SK-N-SH (cell line): ENCODE measurements around the gene LCOR. TPM values are rescaled to one million over a fixed set of nuclear protein-coding genes. Genes with fewer than 3 reads are reported as not detected.

Experiments
- CTCF ChIA-PET: fragments of 300-600, 350-600 bp; formaldehyde crosslinking; extraction: SDS; loops from one replicate; lab custom pipeline; 2021; lab: Yijun Ruan, JAX
- POLR2A ChIA-PET: fragments of 350-600 bp; sonication (Branson Sonifier 250); formaldehyde crosslinking; extraction: SDS; loops from one replicate; lab custom pipeline; 2020; ENCODE audit warnings: antibody characterized with exemption, inconsistent platforms; lab: Yijun Ruan, JAX
- DNase-seq: peaks from one replicate; pipeline ENCODE4 v3.0.0; 2012
- H2AFZ ChIP-seq: fragments of 200-600 bp; sonication (generic); 2 replicates; pipeline ENCODE4 v1.8.1; 2016; ENCODE audit warnings: antibody characterized with exemption, mild to moderate bottlenecking, low read depth
- H3F3A ChIP-seq: fragments of 200-600 bp; sonication (generic); replicated peaks from 2 replicates; pipeline ENCODE3; 2016; ENCODE audit warnings: antibody characterized with exemption, mild to moderate bottlenecking; ENCODE audit not compliant: insufficient read depth
- H3K27ac ChIP-seq, 2 experiments: fragments of 200-500 bp in 1 of 2; fragments of 200-600 bp in 1 of 2; sonication (Bioruptor generic) in 1 of 2; sonication (generic), shearing (Covaris generic) in 1 of 2; 2 replicates each; pipeline versions ENCODE4 v1.5.1 to v1.6.1; 2014 to 2016; ENCODE audit warnings: low read depth in 2 of 2, inconsistent platforms in 1 of 2, low read length in 1 of 2, mild to moderate bottlenecking in 1 of 2, mixed read lengths in 1 of 2
- H3K27me3 ChIP-seq: fragments of 200-600 bp; sonication (generic), shearing (Covaris generic); 2 replicates; pipeline ENCODE4 v1.6.1; 2016; ENCODE audit warnings: mixed run types; ENCODE audit not compliant: insufficient read depth
- H3K36me3 ChIP-seq, 2 experiments: fragments of 200-500 bp in 1 of 2; fragments of 200-600 bp in 1 of 2; sonication (Bioruptor generic) in 1 of 2; sonication (generic) in 1 of 2; replicated peaks in 1 of 2; 2 replicates each; pipeline versions ENCODE3 to v1.5.1; 2014 to 2016; ENCODE audit warnings: low read length in 1 of 2, mild to moderate bottlenecking in 1 of 2; ENCODE audit not compliant: insufficient read depth in 2 of 2, control insufficient read depth in 1 of 2
- H3K4me1 ChIP-seq, 2 experiments: fragments of 200-500 bp in 1 of 2; fragments of 200-600 bp in 1 of 2; sonication (Bioruptor generic) in 1 of 2; sonication (generic), shearing (Covaris generic) in 1 of 2; 2 replicates each; pipeline versions ENCODE4 v1.5.1 to v1.6.1; 2014 to 2016; ENCODE audit warnings: low read depth in 1 of 2, low read length in 1 of 2, mixed run types in 1 of 2; ENCODE audit not compliant: insufficient read depth in 2 of 2, control insufficient read depth in 1 of 2
- H3K4me2 ChIP-seq: fragments of 200-600 bp; sonication (generic), shearing (Covaris generic); 2 replicates; pipeline ENCODE4 v1.6.1; 2017; ENCODE audit warnings: mixed run types
- H3K4me3 ChIP-seq, 2 experiments: fragments of 200-500 bp in 1 of 2; fragments of 200-600 bp in 1 of 2; sonication (Bioruptor generic) in 1 of 2; sonication (generic), shearing (Covaris generic) in 1 of 2; 2 replicates each; pipeline versions ENCODE4 v1.5.1 to v1.8.1; 2014 to 2016; ENCODE audit warnings: low read depth in 2 of 2, inconsistent platforms in 1 of 2, low read length in 1 of 2, mild to moderate bottlenecking in 1 of 2, mixed read lengths in 1 of 2, moderate library complexity in 1 of 2
- H3K79me2 ChIP-seq: fragments of 200-600 bp; sonication (generic); 2 replicates; pipeline ENCODE4 v1.8.1; 2017; ENCODE audit warnings: mild to moderate bottlenecking; ENCODE audit not compliant: insufficient read depth
- H3K9ac ChIP-seq: fragments of 200-600 bp; sonication (generic); 2 replicates; pipeline ENCODE4 v1.6.1; 2017; ENCODE audit warnings: mixed run types
- H3K9me2 ChIP-seq: fragments of 200-600 bp; sonication (generic); 2 replicates; pipeline ENCODE4 v1.6.1; 2017; ENCODE audit warnings: mixed run types
- H3K9me3 ChIP-seq: fragments of 200-600 bp; sonication (generic); 2 replicates; pipeline ENCODE4 v1.6.1; 2017; ENCODE audit warnings: mixed run types, mild to moderate bottlenecking, moderate library complexity
- H4K20me1 ChIP-seq: fragments of 200-600 bp; sonication (generic); 2 replicates; pipeline ENCODE4 v1.6.1; 2017; ENCODE audit warnings: mild to moderate bottlenecking, mixed run types; ENCODE audit not compliant: insufficient read depth
- CHD2 ChIP-seq: fragments of 150-350 bp; IDR thresholded peaks from 2 replicates; pipeline ENCODE4 v1.6.1; 2018; ENCODE audit warnings: low read length; ENCODE audit not compliant: partially characterized antibody
- FOXJ3 ChIP-seq: sonication (generic); formaldehyde crosslinking; IDR thresholded peaks from 2 replicates; pipeline ENCODE4 v1.5.1; 2020; ENCODE audit warnings: mild to moderate bottlenecking, missing genetic modification reagents
- GATA2 ChIP-seq: sonication (generic); formaldehyde crosslinking; IDR thresholded peaks from 2 replicates; pipeline ENCODE4 v1.5.0; 2020; ENCODE audit warnings: mild to moderate bottlenecking, missing genetic modification reagents
- JUND ChIP-seq: IDR thresholded peaks from 2 replicates; pipeline ENCODE4 v1.4.0; 2012
- MEF2A ChIP-seq: IDR thresholded peaks from 2 replicates; pipeline ENCODE4 v1.4.0; 2012; ENCODE audit warnings: low read depth, borderline replicate concordance
- NFIC ChIP-seq: IDR thresholded peaks from 2 replicates; pipeline ENCODE4 v1.4.0; 2012; ENCODE audit warnings: borderline replicate concordance
- NRF1 ChIP-seq: IDR thresholded peaks from 2 replicates; pipeline ENCODE4 v1.6.1; 2012; ENCODE audit warnings: low read depth, mild to moderate bottlenecking, low read length
- RAD21 ChIP-seq: IDR thresholded peaks from 2 replicates; pipeline ENCODE4 v1.6.1; 2012; ENCODE audit warnings: mild to moderate bottlenecking, low read length
- RCOR1 ChIP-seq: fragments of 150-350 bp; IDR thresholded peaks from 2 replicates; pipeline ENCODE4 v1.6.1; 2017; ENCODE audit warnings: antibody characterized with exemption, low read length
- SIN3A ChIP-seq: IDR thresholded peaks from 2 replicates; pipeline ENCODE4 v1.6.1; 2012; ENCODE audit warnings: low read depth, mild to moderate bottlenecking, low read length, moderate library complexity, borderline replicate concordance
- TCF12 ChIP-seq: IDR thresholded peaks from 2 replicates; pipeline ENCODE4 v1.4.0; 2012
- WGBS: methylation state at CpG from one replicate; pipeline ENCODE4 v1.1.6; 2017; ENCODE audit warnings: low lambda C conversion rate; 5-methylcytosine and 5-hydroxymethylcytosine counted together
- polyA plus RNA-seq, 3 experiments: library from polyadenylated mRNA; depleted of rRNA; stranded (reverse); fragments of >200 nt; gene quantifications; 2 replicates each; pipeline ENCODE4 v1.2.3, GENCODE V29; 2012
- TF ChIP-seq, protein P1 (sequence below): IDR thresholded peaks from 2 replicates; pipeline ENCODE4 v1.4.0; 2012; ENCODE audit warnings: low read depth, borderline replicate concordance
- TF ChIP-seq, protein P2 (sequence below): IDR thresholded peaks from 2 replicates; pipeline ENCODE4 v1.6.1; 2012; ENCODE audit warnings: mild to moderate bottlenecking, low read depth, low read length, moderate library complexity
- TF ChIP-seq, protein P3 (sequence below): IDR thresholded peaks from 2 replicates; pipeline ENCODE4 v1.4.0; 2012; ENCODE audit warnings: low read depth

LCOR gene
- polyA plus RNA-seq, 1 of the 3 experiments (the other 2 are of a cell fraction), result 1.9 TPM

DNA sequence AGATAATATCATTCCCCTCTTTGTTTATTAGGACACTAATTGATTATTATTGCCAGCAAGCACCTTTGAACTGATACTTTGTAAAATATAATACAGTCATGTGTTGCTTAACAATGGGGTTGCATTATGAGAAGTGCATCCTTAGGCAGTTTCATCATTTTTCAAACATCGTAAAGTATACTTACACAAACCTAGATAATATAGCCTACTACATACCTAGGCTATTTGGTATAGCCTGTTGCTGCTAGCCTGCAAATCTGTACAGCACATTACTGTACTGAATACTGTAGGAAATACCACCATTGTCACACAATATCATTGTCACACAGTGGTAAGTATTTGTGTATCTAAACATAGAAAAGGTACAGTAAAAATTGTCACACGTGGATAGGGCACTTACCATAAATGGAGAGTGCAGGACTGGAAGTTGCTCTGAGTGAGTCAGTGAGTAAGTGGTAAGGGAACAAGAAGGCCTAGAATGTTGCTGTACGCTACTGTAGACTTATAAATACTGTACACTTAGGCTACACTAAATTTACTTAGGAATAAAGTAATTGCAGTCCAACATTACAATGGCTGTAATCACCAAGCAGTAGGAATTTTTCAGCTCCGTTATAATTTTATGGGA, 70.7 kb downstream of the LCOR start:
- peaks cover 5% of the 10 kb centered on the region for H3F3A ChIP-seq
- H3K4me3 ChIP-seq, result no peak overlapping the region
- H3K27ac ChIP-seq, result no peak overlapping the region
- H3K4me1 ChIP-seq, result peaks cover 3 to 4% of the 10 kb centered on the region in 2 experiments; a peak in 1 of 4 replicates
- no peaks in the 10 kb centered on the region for H3K27me3 ChIP-seq
- H3K9me3 ChIP-seq, result no peaks in the 10 kb centered on the region
- 0 out of 2 replicates have a peak, but pooled peaks cover 2% of the 10 kb centered on the region for H3K9me2 ChIP-seq
- no peak for DNase-seq
- H3K4me2 ChIP-seq, result no peak overlapping the region
- no peak overlapping the region for H2AFZ ChIP-seq
- H3K36me3 ChIP-seq, result peaks cover 0 to 9% of the 10 kb centered on the region in 2 experiments
- POLR2A ChIA-PET, result no interaction called here
- peaks cover 73% of the 10 kb centered on the region for H4K20me1 ChIP-seq
- TF ChIP-seq JUND (no peak), TCF12 (no peak), GATA2 (CRISPR knock-in tag) (no peak), NFIC (no peak), CHD2 (no peak), RAD21 (no peak), RCOR1 (no peak), SIN3A (no peak), FOXJ3 (CRISPR knock-in tag) (no peak), MEF2A (no peak), NRF1 (no peak)
- TF ChIP-seq, protein P1, sequence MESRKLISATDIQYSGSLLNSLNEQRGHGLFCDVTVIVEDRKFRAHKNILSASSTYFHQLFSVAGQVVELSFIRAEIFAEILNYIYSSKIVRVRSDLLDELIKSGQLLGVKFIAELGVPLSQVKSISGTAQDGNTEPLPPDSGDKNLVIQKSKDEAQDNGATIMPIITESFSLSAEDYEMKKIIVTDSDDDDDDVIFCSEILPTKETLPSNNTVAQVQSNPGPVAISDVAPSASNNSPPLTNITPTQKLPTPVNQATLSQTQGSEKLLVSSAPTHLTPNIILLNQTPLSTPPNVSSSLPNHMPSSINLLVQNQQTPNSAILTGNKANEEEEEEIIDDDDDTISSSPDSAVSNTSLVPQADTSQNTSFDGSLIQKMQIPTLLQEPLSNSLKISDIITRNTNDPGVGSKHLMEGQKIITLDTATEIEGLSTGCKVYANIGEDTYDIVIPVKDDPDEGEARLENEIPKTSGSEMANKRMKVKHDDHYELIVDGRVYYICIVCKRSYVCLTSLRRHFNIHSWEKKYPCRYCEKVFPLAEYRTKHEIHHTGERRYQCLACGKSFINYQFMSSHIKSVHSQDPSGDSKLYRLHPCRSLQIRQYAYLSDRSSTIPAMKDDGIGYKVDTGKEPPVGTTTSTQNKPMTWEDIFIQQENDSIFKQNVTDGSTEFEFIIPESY, result no peak
- TF ChIP-seq, protein P2, sequence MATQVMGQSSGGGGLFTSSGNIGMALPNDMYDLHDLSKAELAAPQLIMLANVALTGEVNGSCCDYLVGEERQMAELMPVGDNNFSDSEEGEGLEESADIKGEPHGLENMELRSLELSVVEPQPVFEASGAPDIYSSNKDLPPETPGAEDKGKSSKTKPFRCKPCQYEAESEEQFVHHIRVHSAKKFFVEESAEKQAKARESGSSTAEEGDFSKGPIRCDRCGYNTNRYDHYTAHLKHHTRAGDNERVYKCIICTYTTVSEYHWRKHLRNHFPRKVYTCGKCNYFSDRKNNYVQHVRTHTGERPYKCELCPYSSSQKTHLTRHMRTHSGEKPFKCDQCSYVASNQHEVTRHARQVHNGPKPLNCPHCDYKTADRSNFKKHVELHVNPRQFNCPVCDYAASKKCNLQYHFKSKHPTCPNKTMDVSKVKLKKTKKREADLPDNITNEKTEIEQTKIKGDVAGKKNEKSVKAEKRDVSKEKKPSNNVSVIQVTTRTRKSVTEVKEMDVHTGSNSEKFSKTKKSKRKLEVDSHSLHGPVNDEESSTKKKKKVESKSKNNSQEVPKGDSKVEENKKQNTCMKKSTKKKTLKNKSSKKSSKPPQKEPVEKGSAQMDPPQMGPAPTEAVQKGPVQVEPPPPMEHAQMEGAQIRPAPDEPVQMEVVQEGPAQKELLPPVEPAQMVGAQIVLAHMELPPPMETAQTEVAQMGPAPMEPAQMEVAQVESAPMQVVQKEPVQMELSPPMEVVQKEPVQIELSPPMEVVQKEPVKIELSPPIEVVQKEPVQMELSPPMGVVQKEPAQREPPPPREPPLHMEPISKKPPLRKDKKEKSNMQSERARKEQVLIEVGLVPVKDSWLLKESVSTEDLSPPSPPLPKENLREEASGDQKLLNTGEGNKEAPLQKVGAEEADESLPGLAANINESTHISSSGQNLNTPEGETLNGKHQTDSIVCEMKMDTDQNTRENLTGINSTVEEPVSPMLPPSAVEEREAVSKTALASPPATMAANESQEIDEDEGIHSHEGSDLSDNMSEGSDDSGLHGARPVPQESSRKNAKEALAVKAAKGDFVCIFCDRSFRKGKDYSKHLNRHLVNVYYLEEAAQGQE, result no peak
- TF ChIP-seq, protein P3, sequence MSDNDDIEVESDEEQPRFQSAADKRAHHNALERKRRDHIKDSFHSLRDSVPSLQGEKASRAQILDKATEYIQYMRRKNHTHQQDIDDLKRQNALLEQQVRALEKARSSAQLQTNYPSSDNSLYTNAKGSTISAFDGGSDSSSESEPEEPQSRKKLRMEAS, result no peak
- WGBS, result 89% methylated on average over 4 of the region's 4 CpGs
- H3K9ac ChIP-seq, result no peak overlapping the region
- CTCF ChIA-PET, result no interaction called here
- H3K79me2 ChIP-seq, result peaks cover 99% of the 10 kb centered on the region
